Breast epithelium (tissue), 4 donors: ENCODE data around the gene MYO3B. TPM values are rescaled to one million over a fixed set of nuclear protein-coding genes. Genes with fewer than 3 reads are reported as not detected.

Source experiments
- DNase-seq, 2 donors: peaks; one replicate each; pipeline ENCODE4 v3.0.0-alpha.2; 2019; ENCODE audit warnings: low spot score in 2 of 2
- H3K27ac ChIP-seq, 2 donors: fragments of 200-600 bp; sonication (generic) in 1 of 2; one replicate each; pipeline ENCODE4 v1.5.1; 2016 to 2019; ENCODE audit warnings: mild to moderate bottlenecking in 1 of 2
- H3K27me3 ChIP-seq, 2 donors: fragments of 200-600 bp; sonication (generic) in 1 of 2; one replicate each; pipeline versions ENCODE4 v1.5.1 to v1.6.0; 2017 to 2019; ENCODE audit warnings: control low read depth in 1 of 2, mild to moderate bottlenecking in 1 of 2
- H3K36me3 ChIP-seq: fragments of 200-600 bp; one replicate; pipeline ENCODE4 v1.5.1; 2019
- H3K4me1 ChIP-seq, 2 donors: fragments of 200-600 bp; sonication (generic); one replicate each; pipeline ENCODE4 v1.5.1; 2016 to 2019; ENCODE audit warnings: control low read depth in 1 of 2
- H3K4me3 ChIP-seq, 3 donors: fragments of 200-600 bp; sonication (generic); 1 replicate in 2 of 3; 2 replicates in 1 of 3; pipeline ENCODE4 v1.5.1; 2016 to 2019; ENCODE audit warnings: mild to moderate bottlenecking in 3 of 3, moderate library complexity in 2 of 3
- H3K9me3 ChIP-seq, 2 donors: fragments of 200-600 bp; sonication (generic) in 1 of 2; one replicate each; pipeline ENCODE4 v1.5.1; 2016 to 2019; ENCODE audit warnings: control low read depth in 1 of 2
- CTCF ChIP-seq, 3 donors: fragments of 450-650 bp; IDR thresholded peaks; one replicate each; pipeline ENCODE4 v1.5.1; 2016 to 2017; ENCODE audit warnings: antibody characterized with exemption in 3 of 3, mild to moderate bottlenecking in 3 of 3, moderate library complexity in 3 of 3
- POLR2A ChIP-seq: fragments of 450-650 bp; IDR thresholded peaks from one replicate; pipeline ENCODE4 v1.6.1; 2016; ENCODE audit warnings: antibody characterized with exemption, mild to moderate bottlenecking, moderate library complexity
- POLR2AphosphoS5 ChIP-seq, 3 donors: sonication (generic); formaldehyde crosslinking; IDR thresholded peaks; one replicate each; pipeline ENCODE4 v1.6.1; 2017; ENCODE audit warnings: antibody characterized with exemption in 3 of 3
- intact Hi-C: fragments of 100-400 bp; cut with DNase I; formaldehyde crosslinking; loops from one replicate; pipeline ENCODE4 v1.15.1; 2023; ENCODE audit warnings: low total_unique reads
- total RNA-seq, 3 donors: library from RNA; depleted of rRNA; stranded (reverse); fragments of >200 nt; gene quantifications; one replicate each; pipeline ENCODE4 v1.1.0, GENCODE V29; 2016

MYO3B gene
- total RNA-seq, 3 donors from 2014 or later, result 0.15 to 0.98 (median 0.16) TPM

- Histone ChIP-seq H3K27me3 (no peaks in the 10 kb centered on the region), H3K36me3 (no peaks in the 10 kb centered on the region), H3K9me3 (no peaks in the 10 kb centered on the region), H3K27ac (no peak overlapping the region), H3K4me1 (no peaks in the 10 kb centered on the region), H3K4me3 (no peak overlapping the region)
- intact Hi-C loops, result no loop called here
- DNase-seq, result no peak
- TF ChIP-seq CTCF (IDR thresholded peaks at IDR 0.05), result no peak
- no peak for TF ChIP-seq POLR2A
- no peak for TF ChIP-seq POLR2AphosphoS5 (IDR thresholded peaks at IDR 0.05)
Observed at GRCh38 chr2:170157025-170157684, 20.8 kb upstream of the MYO3B start.

- Histone ChIP-seq H3K27me3 (no peaks in the 10 kb centered on the region), H3K4me3 (no peak overlapping the region), H3K4me1 (no peaks in the 10 kb centered on the region), H3K9me3 (no peaks in the 10 kb centered on the region), H3K36me3 (no peaks in the 10 kb centered on the region), H3K27ac (no peak overlapping the region)
- no peak for TF ChIP-seq CTCF (IDR thresholded peaks at IDR 0.05)
- TF ChIP-seq POLR2A, result no peak
- no peak for TF ChIP-seq POLR2AphosphoS5 (IDR thresholded peaks at IDR 0.05)
- no peak for DNase-seq
- intact Hi-C loops, result no loop called here
Observed at GRCh38 chr2:170159060-170159459, 18.9 kb upstream of the MYO3B start.

GRCh38 chr2:170161516-170162270 lies 16.3 kb upstream of the MYO3B start:
- no peaks in the 10 kb centered on the region for H3K4me1 ChIP-seq
- H3K27me3 ChIP-seq, result no peaks in the 10 kb centered on the region
- H3K27ac ChIP-seq, result peak overlapping the region in 1 of 2 donors; percentile 46
- no peaks in the 10 kb centered on the region for H3K36me3 ChIP-seq
- no peak overlapping the region for H3K4me3 ChIP-seq
- no peak for DNase-seq
- intact Hi-C loops, result no loop called here
- no peaks in the 10 kb centered on the region for H3K9me3 ChIP-seq
- TF ChIP-seq CTCF (IDR thresholded peaks at IDR 0.05), result no peak
- no peak for TF ChIP-seq POLR2AphosphoS5 (IDR thresholded peaks at IDR 0.05)
- TF ChIP-seq POLR2A, result no peak

- TF ChIP-seq POLR2AphosphoS5 (IDR thresholded peaks at IDR 0.05) (no peak), CTCF (IDR thresholded peaks at IDR 0.05) (no peak), POLR2A (no peak)
- no peak for DNase-seq
- Histone ChIP-seq H3K9me3 (no peaks in the 10 kb centered on the region), H3K4me1 (no peaks in the 10 kb centered on the region), H3K4me3 (no peak overlapping the region), H3K27ac (no peak overlapping the region), H3K27me3 (no peaks in the 10 kb centered on the region), H3K36me3 (no peaks in the 10 kb centered on the region)
- intact Hi-C loops, result no loop called here
Observed at GRCh38 chr2:170162271-170162632, 15.7 kb upstream of the MYO3B start.

GRCh38 chr2:170163411-170164065 lies 14.4 kb upstream of the MYO3B start:
- H3K9me3 ChIP-seq, result no peaks in the 10 kb centered on the region
- no peaks in the 10 kb centered on the region for H3K36me3 ChIP-seq
- intact Hi-C loops, result no loop called here
- H3K27me3 ChIP-seq, result no peaks in the 10 kb centered on the region
- no peak for DNase-seq
- no peak overlapping the region for H3K4me3 ChIP-seq
- H3K27ac ChIP-seq, result no peak overlapping the region
- no peaks in the 10 kb centered on the region for H3K4me1 ChIP-seq
- no peak for TF ChIP-seq CTCF (IDR thresholded peaks at IDR 0.05)
- no peak for TF ChIP-seq POLR2A
- TF ChIP-seq POLR2AphosphoS5 (IDR thresholded peaks at IDR 0.05), result no peak
